Germinal center (tissue), 1 donor: ENCODE data around the gene OR6C3.
"Not testable (repeated sequence)": the region's sequence is repeated elsewhere in the genome, so short reads cannot be mapped to it uniquely, and the experiment has no call there.

Source experiments
- DNase-seq: peaks from one replicate; pipeline ENCODE4 v3.0.0; 2012; ENCODE audit warnings: mixed read lengths, low spot score

OR6C3 gene

GRCh38 chr12:55330446-55330845 lies at the start of gene OR6C3:
Gene OR6C3 (plus strand): TSS chr12:55330746. CDS start chr12:55331701, 955 bp downstream.
- no peak for DNase-seq

GRCh38 chr12:55280991-55281390 lies 49.6 kb upstream of the OR6C3 start:
- no peak for DNase-seq

GRCh38 chr12:55289999-55290398 lies 40.5 kb upstream of the OR6C3 start:
- no peak for DNase-seq

- no peak for DNase-seq
These were observed 34.1 kb upstream of the OR6C3 start, which contains the start of gene OR6C6 for GRCh38 chr12:55296469-55296868. Gene OR6C6 (minus strand): TSS chr12:55296569. CDS start chr12:55295232, 1,337 bp downstream.

GRCh38 chr12:55314043-55314442 lies 16.5 kb upstream of the OR6C3 start, which contains the start of gene OR6C1:
Gene OR6C1 (plus strand): TSS chr12:55314343. CDS start chr12:55320600, 6,257 bp downstream.
- DNase-seq = no peak

DNA sequence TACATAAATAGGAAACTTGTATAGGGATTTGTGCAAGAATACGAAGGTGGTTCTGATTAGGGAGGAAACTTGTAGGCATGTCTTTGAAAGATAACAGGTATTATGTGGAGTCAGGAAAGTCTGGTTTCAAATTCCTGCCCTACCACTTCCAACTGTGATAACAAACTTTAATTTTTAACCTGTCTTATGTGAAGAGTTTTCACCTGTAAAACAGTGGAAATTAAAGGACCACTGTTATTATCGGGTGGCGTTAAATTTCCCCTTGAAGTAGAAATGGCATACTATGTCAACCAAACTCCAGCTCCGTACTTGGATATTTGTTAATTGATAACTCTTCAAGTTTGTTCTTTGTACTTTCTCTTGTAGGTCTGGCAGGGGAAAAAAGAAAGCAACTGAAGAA lies 10.3 kb upstream of the OR6C3 start:
- no peak for DNase-seq

- not testable (repeated sequence) for DNase-seq
These were observed 4.7 kb upstream of the OR6C3 start for GRCh38 chr12:55325801-55326200.

DNA sequence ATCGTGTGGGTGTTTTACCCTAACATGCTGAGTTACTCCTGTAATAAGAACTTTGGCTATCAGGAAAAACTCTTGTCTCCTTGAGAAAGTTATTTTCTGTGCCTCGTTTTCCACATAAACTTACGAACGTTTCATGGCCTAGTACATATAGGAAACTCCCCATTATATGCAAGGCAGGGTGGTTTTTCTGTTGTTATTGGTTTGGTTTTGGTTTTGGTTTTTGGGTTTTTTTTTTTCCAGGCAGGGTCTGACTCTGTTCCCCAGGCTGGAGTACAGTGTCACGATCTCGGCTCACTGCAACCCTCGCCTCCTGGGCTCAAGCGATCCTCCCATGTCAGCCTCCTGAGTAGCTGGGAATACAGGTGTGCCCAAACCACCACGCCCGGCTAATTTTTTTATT lies 5.5 kb downstream of the OR6C3 start:
- DNase-seq = no peak

- not testable (repeated sequence) for DNase-seq
These were observed 24.8 kb downstream of the OR6C3 start for GRCh38 chr12:55355338-55355737.

DNA sequence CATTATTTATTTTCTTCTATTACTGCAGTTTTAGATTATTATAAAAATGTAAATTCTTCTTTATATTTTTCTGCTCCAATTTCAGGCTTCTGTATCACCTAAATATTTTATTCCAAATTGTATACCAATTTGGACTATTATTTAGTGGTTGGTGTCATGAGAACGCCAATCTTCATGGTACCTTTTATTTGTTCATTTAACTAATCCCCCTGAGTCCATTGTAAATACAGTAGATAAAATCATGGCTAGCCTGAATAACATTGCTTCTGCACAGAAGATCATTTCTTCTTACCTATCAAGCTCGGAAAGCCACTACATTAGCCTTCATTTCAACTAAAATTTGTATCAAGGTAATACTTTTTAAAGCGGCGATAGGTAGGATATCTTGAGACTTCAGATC lies 32.1 kb downstream of the OR6C3 start, which contains the start of gene OR6C75:
Gene OR6C75, plus strand, starts transcription at position 301 of the 400 bp plus-strand sequence. CDS start 2,136 bp downstream, outside the sequence.
- DNase-seq = no peak

DNA sequence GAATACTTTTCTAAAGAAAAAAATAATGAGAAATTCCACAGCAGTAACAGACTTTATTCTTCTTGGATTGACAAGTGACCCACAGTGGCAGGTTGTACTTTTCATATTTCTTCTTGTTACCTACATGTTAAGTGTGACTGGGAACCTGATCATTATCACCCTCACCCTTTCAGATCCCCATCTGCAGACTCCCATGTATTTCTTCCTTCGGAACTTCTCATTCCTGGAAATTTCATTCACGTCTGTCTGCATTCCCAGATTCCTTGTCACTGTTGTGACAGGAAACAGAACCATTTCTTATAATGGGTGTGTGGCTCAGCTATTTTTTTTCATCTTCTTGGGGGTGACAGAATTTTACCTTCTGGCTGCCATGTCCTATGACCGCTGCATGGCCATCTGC lies 34.5 kb downstream of the OR6C3 start:
- no peak for DNase-seq

GRCh38 chr12:55372521-55372920 lies 42.0 kb downstream of the OR6C3 start:
- DNase-seq = no peak
